Muscle of arm (tissue), 12 donors: ENCODE measurements around the gene PIGN. TPM values are rescaled to one million over a fixed set of nuclear protein-coding genes. Genes with fewer than 3 reads are reported as not detected.
"Not testable (repeated sequence)": the region's sequence is repeated elsewhere in the genome, so short reads cannot be mapped to it uniquely, and the experiment has no call there.

Source experiments
- DNase-seq: peaks from one replicate; pipeline ENCODE4 v3.0.0-alpha.2; 2013
- polyA plus RNA-seq, 12 donors: library from polyadenylated mRNA; unstranded; fragments of 120-200 nt; gene quantifications; one replicate each; pipeline ENCODE4 v1.2.1, GENCODE V29; 2013; ENCODE audit not compliant: insufficient read length in 12 of 12

The PIGN gene
- polyA plus RNA-seq, 12 donors: 15.3 to 27.8 (median 19.7) TPM; not detected in 1

- DNase-seq: no peak
Observed at GRCh38 chr18:62066102-62066818, 120.6 kb downstream of the PIGN start.

GRCh38 chr18:62064361-62064760, 122.5 kb downstream of the PIGN start:
- no peak for DNase-seq

DNA sequence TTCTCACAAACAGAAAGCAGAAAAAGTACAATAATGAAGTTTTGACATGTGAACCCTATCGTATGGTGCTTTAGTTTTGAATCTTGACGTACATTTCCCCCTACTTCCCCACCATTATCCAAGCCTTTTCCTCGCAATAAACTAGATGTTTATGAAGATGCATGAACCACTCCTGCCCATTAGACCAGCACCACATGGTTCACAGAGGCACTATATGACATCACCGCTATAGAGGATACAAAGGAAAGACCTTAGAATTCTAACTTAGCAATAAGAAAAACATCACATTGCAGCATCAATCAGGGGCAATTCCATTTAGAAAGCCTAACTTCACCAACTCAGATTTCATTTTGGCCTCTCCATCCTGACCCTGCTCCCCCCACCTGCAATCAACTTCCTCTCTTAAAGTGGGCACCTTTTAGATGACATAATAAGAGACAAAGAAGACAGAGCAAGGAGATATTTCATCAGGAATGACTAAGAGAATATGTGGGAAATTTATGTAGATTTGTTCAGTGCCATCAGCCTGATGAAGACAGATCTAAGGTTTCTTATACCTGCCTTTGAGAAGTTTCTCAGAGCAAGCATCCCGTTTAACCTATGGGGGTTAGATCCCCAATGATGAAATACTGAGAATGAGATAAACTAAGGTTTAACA, 124.9 kb downstream of the PIGN start:
- no peak for DNase-seq

- DNase-seq: no peak
Observed at GRCh38 chr18:62060820-62061219, 126.0 kb downstream of the PIGN start.

DNA sequence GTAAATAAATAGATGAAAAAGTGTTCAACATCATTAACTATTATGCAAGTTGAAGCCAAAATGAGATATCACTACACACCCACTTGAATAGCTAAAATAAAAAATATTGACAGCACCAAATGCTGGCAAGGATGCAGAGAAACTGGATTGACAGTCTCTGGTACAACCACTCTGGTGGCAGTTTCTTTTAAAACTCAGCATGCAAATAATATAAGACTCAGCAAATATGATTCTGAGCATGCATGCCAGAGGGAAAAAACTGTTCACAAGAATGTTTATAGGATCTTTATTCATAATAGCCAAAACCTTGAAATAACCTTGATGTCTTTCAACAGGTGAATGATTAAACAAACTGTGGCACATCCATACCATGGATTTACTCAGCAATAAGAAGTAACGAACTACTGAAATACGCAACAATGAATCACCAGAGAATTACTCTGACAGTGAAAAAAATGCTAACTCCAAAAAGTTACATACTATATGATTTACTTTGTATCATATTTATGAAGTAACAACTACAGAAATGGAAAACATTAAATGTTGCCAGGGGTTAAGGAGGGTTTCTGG, 131.8 kb downstream of the PIGN start:
- DNase-seq: no peak

GRCh38 chr18:62048279-62048678, 138.6 kb downstream of the PIGN start:
- no peak for DNase-seq

GRCh38 chr18:62045316-62045715, 141.5 kb downstream of the PIGN start:
- DNase-seq: no peak

DNA sequence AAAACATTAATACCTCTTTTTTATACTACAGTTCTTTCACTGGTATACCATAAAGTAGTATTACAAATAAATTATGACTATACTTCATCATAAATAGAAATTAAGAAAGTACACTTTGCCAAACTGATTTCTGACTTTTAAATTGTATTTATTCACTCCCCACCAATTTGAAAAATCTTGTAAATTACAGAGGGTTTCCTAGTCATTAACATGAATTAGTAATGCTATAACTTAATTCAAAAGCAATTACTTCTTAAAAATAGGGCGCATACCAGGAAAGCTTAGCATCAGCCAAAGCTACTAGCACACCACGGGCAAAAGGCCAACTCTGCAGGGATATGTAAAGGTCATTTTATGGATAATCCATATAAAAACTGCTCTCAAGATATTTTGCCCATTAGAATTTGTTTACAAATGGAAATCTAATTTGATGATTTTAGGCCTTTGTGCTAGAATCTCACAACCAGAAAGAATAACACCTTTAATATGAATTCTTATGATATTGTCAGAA, 142.3 kb downstream of the PIGN start:
- DNase-seq: no peak

DNA sequence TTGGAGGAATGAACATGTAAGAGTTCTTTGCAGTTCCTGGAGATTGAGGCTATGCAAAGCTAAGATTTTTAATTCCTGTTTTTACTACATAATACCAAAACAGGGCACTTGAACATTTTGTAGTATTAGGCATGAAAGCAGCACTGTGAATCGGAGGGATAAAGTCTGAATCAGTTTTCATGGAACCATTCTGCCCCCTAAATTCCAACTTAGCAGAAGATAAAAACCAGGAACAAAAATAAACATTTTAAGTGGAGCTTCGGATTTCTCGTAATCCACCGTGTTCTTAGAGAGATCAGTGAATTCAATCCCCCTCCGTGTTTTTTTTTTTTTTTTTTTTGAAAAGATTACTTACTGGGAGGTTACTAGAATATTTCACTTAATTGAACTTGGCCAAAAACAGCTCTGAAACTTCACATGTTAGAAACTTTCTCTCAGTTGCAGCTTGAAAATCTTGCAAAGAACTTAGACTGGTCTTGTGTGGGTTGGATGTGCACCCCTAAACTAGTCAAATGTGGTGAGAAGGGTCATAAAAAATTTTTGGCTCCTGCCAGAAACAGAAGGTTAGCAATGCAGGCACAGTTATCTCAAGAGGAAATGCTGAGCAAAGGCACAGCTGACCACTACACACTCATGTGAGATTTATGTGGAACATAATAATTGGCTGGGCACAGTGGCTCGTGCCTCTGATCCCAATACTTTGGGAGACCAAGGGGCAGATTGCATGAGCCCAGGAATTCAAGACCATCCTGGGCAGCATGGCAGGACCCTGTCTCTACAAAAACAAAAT, 148.7 kb downstream of the PIGN start:
- DNase-seq: peak; percentile 29

- no peak for DNase-seq
Observed at GRCh38 chr18:62037012-62037742, 149.7 kb downstream of the PIGN start.

DNA sequence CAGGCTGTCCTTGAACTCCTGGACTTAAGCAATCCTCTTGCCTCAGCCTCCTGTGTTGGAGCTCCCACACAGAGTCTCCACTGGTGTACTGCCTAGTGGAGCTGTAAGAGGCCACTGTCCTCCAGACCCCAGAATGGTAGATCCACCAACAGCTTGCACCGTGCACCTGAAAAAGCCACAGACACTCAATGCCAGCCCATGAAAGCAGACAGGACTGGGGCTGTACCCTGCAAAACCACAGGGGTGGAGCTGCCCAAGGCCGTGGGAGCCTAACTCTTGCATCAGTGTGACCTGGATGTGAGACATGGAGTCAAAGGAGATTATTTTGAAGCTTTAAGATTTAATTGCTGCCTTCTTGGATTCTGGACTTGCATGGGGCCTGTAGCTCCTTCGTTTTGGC, 152.6 kb downstream of the PIGN start:
- DNase-seq: not testable (repeated sequence)

DNA sequence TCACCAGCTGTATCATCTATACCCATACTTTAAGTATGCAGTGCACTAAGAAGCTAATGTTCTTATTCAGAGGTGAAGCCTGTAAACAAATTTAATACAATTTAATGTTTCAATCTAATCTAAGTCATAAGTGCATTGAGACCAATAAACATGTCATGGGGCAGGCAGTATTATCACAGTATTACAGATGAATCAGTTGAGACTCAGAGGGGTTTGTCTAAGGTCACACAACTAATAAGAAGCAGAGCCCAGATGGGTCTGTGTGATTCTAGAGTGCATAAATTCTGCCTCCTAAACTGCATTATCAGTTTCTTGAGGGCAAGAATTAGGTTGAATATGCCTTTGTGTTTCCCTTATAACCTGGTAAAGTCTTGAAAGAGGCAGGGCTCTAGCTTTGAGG, 153.1 kb downstream of the PIGN start:
- DNase-seq: no peak

GRCh38 chr18:62033207-62033606, 153.6 kb downstream of the PIGN start:
- DNase-seq: no peak

DNA sequence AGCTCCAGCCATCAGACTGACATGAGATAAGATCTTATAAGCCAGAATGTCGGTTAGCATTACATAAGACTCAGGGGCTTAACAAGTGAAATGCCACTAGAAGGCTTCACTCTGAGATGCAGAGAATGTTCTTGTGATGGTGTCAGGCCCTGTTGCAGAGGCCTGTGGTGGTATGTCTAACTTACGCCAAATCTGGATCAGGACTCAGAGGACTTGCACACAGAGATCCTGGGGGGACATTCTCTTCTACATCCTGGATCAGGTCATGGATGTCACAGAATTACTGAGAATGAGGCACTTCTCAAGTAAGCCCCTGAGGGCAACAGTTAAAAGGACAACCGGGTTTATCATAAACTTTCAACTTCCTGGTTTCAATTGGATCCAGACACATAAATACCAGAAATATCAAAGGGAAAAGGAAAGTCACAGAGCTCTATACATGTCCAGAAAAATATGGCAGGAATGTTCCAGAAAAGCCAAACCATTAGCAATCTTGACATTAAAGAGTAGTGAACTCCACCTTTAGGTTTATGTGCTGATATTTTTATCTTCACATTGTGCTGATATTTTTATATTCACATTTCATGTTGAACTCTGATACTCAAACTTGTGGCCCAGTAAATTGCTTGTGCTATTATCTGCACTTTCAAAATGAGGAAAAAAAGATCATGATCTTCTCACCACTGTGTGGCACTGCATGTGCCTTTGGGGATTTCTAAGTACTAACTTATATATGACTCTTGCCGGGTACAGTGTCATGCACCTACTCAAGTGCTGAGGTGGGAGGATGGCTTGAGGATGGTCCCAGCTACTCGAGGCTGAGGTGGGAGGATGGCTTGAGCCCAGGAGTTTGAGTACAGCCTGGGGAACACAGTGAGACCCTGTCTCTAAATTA, 156.5 kb downstream of the PIGN start:
- no peak for DNase-seq

- DNase-seq: no peak
Observed at GRCh38 chr18:62028715-62029114, 158.1 kb downstream of the PIGN start.

GRCh38 chr18:62027914-62028520, 158.8 kb downstream of the PIGN start:
- no peak for DNase-seq

- no peak for DNase-seq
Observed at GRCh38 chr18:62026586-62026985, 160.3 kb downstream of the PIGN start.

DNA sequence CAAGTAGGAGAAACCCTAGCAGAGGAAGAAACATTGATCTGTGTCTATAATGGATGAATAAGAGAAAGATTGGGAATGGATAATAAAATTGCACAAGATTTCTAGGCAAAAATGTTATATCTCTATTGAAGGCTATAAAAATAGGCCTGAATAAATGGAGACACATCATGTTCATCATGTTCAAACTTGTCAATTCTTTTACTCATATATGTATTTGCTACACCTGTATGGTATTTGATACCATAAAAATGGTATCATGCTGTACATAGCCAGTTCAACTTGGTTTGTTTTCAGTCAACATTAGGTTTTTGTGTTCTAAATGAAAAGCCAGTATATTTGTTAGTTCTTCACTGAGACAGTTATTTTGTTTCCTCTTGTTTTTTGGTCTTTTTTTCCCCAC, 161.9 kb downstream of the PIGN start:
- DNase-seq: no peak

GRCh38 chr18:62023536-62023935, 163.3 kb downstream of the PIGN start:
- no peak for DNase-seq

- no peak for DNase-seq
Observed at GRCh38 chr18:62018759-62019041, 168.2 kb downstream of the PIGN start.
